ENCODE data around the gene CCDC167. TPM values are rescaled to one million over a fixed set of nuclear protein-coding genes. Genes with fewer than 3 reads are reported as not detected.

Gene CCDC167
- total and polyA plus RNA-seq, 2 of the 8 experiments (the other 6 are each of a cell fraction or from before 2014, with no cell fraction given), result 11.0 to 26.5 TPM

DNA sequence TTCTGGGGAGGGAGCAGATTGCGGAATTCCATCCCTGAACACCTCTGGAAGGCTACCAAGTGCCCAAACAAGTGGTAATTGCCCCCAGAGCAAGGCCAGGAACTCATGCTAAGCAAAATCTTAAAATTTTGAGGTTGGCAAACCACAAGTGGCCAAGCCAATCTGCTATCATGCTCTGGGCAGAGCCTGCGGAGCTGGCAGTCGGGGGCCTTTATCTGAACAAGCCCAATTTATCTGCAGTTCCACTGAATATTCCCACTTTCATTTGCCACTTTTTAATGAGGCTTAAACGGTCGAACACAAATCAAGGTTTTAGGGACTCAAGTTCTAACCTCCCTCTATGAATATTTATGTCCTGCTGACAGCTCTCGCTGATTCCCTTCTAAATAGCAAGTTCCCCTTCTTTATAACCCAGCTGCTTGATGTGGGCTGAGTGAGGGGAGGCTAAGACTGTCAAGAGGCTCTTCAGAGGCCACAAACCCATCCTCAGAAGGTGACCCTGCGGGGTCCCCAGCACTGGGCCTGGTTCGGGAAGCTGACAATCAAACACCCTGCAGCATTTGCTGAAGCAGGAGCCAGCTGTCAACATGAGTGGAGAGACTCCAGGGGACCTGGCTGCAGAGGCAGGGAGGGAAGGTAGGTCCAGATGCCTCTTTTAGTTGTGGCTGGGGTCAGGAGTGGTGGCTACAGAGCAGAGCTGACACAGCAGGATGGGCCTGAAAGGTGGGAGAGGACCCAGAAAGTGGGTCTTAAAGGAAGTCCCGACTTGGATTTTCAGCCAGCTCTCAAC lies 11.9 kb downstream of the CCDC167 start (continued):
- TF ChIP-seq, protein P1, sequence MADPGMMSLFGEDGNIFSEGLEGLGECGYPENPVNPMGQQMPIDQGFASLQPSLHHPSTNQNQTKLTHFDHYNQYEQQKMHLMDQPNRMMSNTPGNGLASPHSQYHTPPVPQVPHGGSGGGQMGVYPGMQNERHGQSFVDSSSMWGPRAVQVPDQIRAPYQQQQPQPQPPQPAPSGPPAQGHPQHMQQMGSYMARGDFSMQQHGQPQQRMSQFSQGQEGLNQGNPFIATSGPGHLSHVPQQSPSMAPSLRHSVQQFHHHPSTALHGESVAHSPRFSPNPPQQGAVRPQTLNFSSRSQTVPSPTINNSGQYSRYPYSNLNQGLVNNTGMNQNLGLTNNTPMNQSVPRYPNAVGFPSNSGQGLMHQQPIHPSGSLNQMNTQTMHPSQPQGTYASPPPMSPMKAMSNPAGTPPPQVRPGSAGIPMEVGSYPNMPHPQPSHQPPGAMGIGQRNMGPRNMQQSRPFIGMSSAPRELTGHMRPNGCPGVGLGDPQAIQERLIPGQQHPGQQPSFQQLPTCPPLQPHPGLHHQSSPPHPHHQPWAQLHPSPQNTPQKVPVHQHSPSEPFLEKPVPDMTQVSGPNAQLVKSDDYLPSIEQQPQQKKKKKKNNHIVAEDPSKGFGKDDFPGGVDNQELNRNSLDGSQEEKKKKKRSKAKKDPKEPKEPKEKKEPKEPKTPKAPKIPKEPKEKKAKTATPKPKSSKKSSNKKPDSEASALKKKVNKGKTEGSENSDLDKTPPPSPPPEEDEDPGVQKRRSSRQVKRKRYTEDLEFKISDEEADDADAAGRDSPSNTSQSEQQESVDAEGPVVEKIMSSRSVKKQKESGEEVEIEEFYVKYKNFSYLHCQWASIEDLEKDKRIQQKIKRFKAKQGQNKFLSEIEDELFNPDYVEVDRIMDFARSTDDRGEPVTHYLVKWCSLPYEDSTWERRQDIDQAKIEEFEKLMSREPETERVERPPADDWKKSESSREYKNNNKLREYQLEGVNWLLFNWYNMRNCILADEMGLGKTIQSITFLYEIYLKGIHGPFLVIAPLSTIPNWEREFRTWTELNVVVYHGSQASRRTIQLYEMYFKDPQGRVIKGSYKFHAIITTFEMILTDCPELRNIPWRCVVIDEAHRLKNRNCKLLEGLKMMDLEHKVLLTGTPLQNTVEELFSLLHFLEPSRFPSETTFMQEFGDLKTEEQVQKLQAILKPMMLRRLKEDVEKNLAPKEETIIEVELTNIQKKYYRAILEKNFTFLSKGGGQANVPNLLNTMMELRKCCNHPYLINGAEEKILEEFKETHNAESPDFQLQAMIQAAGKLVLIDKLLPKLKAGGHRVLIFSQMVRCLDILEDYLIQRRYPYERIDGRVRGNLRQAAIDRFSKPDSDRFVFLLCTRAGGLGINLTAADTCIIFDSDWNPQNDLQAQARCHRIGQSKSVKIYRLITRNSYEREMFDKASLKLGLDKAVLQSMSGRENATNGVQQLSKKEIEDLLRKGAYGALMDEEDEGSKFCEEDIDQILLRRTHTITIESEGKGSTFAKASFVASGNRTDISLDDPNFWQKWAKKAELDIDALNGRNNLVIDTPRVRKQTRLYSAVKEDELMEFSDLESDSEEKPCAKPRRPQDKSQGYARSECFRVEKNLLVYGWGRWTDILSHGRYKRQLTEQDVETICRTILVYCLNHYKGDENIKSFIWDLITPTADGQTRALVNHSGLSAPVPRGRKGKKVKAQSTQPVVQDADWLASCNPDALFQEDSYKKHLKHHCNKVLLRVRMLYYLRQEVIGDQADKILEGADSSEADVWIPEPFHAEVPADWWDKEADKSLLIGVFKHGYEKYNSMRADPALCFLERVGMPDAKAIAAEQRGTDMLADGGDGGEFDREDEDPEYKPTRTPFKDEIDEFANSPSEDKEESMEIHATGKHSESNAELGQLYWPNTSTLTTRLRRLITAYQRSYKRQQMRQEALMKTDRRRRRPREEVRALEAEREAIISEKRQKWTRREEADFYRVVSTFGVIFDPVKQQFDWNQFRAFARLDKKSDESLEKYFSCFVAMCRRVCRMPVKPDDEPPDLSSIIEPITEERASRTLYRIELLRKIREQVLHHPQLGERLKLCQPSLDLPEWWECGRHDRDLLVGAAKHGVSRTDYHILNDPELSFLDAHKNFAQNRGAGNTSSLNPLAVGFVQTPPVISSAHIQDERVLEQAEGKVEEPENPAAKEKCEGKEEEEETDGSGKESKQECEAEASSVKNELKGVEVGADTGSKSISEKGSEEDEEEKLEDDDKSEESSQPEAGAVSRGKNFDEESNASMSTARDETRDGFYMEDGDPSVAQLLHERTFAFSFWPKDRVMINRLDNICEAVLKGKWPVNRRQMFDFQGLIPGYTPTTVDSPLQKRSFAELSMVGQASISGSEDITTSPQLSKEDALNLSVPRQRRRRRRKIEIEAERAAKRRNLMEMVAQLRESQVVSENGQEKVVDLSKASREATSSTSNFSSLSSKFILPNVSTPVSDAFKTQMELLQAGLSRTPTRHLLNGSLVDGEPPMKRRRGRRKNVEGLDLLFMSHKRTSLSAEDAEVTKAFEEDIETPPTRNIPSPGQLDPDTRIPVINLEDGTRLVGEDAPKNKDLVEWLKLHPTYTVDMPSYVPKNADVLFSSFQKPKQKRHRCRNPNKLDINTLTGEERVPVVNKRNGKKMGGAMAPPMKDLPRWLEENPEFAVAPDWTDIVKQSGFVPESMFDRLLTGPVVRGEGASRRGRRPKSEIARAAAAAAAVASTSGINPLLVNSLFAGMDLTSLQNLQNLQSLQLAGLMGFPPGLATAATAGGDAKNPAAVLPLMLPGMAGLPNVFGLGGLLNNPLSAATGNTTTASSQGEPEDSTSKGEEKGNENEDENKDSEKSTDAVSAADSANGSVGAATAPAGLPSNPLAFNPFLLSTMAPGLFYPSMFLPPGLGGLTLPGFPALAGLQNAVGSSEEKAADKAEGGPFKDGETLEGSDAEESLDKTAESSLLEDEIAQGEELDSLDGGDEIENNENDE (IDR thresholded peaks at IDR 0.05; ENCODE audit: insufficient replicate concordance, low read length), result no peak
- TF ChIP-seq ZNF274 (IDR thresholded peaks at IDR 0.05; ENCODE audit: borderline replicate concordance, extremely low read depth, low read length) (no peak), BRCA1 (IDR thresholded peaks at IDR 0.05; ENCODE audit: low read depth, low read length) (no peak)
- TF ChIP-seq, protein P2, sequence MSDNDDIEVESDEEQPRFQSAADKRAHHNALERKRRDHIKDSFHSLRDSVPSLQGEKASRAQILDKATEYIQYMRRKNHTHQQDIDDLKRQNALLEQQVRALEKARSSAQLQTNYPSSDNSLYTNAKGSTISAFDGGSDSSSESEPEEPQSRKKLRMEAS (IDR thresholded peaks at IDR 0.05), result no peak
- TF ChIP-seq, protein P3, sequence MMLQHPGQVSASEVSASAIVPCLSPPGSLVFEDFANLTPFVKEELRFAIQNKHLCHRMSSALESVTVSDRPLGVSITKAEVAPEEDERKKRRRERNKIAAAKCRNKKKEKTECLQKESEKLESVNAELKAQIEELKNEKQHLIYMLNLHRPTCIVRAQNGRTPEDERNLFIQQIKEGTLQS (IDR thresholded peaks at IDR 0.05; ENCODE audit: insufficient read depth, low read depth, low read length), result no peak
